Transverse colon (tissue), 4 donors: ENCODE data around the gene DIPK2A. TPM values are rescaled to one million over a fixed set of nuclear protein-coding genes. Genes with fewer than 3 reads are reported as not detected.
A peak's percentile ranks its signal among the peaks of the same experiment; 100 is the strongest.

Experiments used
- DNase-seq: peaks from one replicate; pipeline ENCODE4 v3.0.0-alpha.2; 2019
- H3K27ac ChIP-seq, 4 donors: fragments of 200-600 bp; sonication (generic); 2 replicates each; pipeline ENCODE4 v1.5.1; 2016 to 2018; ENCODE audit warnings: inconsistent platforms in 4 of 4
- H3K27me3 ChIP-seq: fragments of 200-600 bp; sonication (generic); 2 replicates; pipeline ENCODE4 v1.5.1; 2017; ENCODE audit warnings: inconsistent platforms
- H3K36me3 ChIP-seq, 4 donors: fragments of 200-600 bp; sonication (generic); 2 replicates each; pipeline ENCODE4 v1.5.1; 2017 to 2019; ENCODE audit warnings: inconsistent platforms in 4 of 4
- H3K4me1 ChIP-seq, 4 donors: fragments of 200-600 bp; sonication (generic); 2 replicates each; pipeline ENCODE4 v1.5.1; 2017 to 2020; ENCODE audit warnings: inconsistent platforms in 4 of 4
- H3K4me3 ChIP-seq, 4 donors: fragments of 200-600 bp; sonication (generic); 1 replicate in 1 of 4; 2 replicates in 3 of 4; pipeline versions ENCODE4 v1.5.1 to v1.6.1; 2017 to 2019; ENCODE audit warnings: inconsistent platforms in 4 of 4
- H3K9me3 ChIP-seq, 2 donors: fragments of 200-600 bp; sonication (generic); 2 replicates each; pipeline ENCODE4 v1.5.1; 2017 to 2019; ENCODE audit warnings: inconsistent platforms in 2 of 2
- EP300 ChIP-seq: sonication (generic); formaldehyde crosslinking; IDR thresholded peaks from one replicate; pipeline ENCODE4 v1.6.1; 2017; ENCODE audit warnings: antibody characterized with exemption, low read depth
- POLR2A ChIP-seq: fragments of 450-650 bp; IDR thresholded peaks from one replicate; pipeline ENCODE4 v1.6.1; 2016; ENCODE audit warnings: antibody characterized with exemption, mild to moderate bottlenecking, moderate library complexity
- POLR2AphosphoS5 ChIP-seq, 3 donors: sonication (generic); formaldehyde crosslinking; IDR thresholded peaks; one replicate each; pipeline ENCODE4 v1.6.1; 2016; ENCODE audit warnings: antibody characterized with exemption in 3 of 3
- WGBS, 2 donors: methylation state at CpG; one replicate each; pipeline ENCODE4 v1.1.5; 2018; ENCODE audit warnings: low coverage in 1 of 2; 5-methylcytosine and 5-hydroxymethylcytosine counted together
- in situ Hi-C, 4 donors: fragments of 200-750 bp; cut with MboI; loops; one replicate each; pipeline versions ENCODE4 v1.15.0 to v1.15.1; 2017; ENCODE audit warnings: low sequenced_read_pairs in 3 of 4, low pct_ligation_motif_present in 1 of 4, low pct_unique_long_range_greater_than_20kb in 1 of 4
- intact Hi-C: fragments of 100-400 bp; cut with DNase I; formaldehyde crosslinking; loops from one replicate; pipeline ENCODE4 v1.15.1; 2023; ENCODE audit warnings: low total_unique reads
- total RNA-seq, 4 donors: library from RNA; depleted of rRNA; stranded (reverse); fragments of >200 nt; gene quantifications; one replicate each; pipeline ENCODE4 v1.1.0, GENCODE V29; 2016
- TF ChIP-seq, protein P1 (sequence below), 5 experiments: fragments of 200-600 bp in 3 of 5; fragments of 450-650 bp in 2 of 5; sonication (generic) in 3 of 5; IDR thresholded peaks; 1 replicate in 2 of 5; 2 replicates in 3 of 5; pipeline ENCODE4 v1.5.1; 2016 to 2017; ENCODE audit warnings: antibody characterized with exemption in 5 of 5, inconsistent platforms in 3 of 5, mild to moderate bottlenecking in 2 of 5, moderate library complexity in 1 of 5

The DIPK2A gene
- total RNA-seq, 4 donors from 2014 or later, result 10.1 to 28.3 (median 17.0) TPM

GRCh38 chr3:143951351-143951971 lies 20.2 kb upstream of the DIPK2A start:
- no peak overlapping the region for H3K27ac ChIP-seq
- DNase-seq, result no peak
- no peaks in the 10 kb centered on the region for H3K36me3 ChIP-seq
- H3K4me3 ChIP-seq, result no peak overlapping the region
- H3K9me3 ChIP-seq, result no peaks in the 10 kb centered on the region
- H3K4me1 ChIP-seq, result no peaks in the 10 kb centered on the region
- in situ Hi-C loops (loop anchor here in 2 of 4 donors (10.0 to 25.0 kb wide), 2 partner anchors 177 to 189 kb away; no protein-coding TSS in a partner anchor), intact Hi-C loops (no loop called here)
- no peak for TF ChIP-seq POLR2A
- TF ChIP-seq, protein P1, sequence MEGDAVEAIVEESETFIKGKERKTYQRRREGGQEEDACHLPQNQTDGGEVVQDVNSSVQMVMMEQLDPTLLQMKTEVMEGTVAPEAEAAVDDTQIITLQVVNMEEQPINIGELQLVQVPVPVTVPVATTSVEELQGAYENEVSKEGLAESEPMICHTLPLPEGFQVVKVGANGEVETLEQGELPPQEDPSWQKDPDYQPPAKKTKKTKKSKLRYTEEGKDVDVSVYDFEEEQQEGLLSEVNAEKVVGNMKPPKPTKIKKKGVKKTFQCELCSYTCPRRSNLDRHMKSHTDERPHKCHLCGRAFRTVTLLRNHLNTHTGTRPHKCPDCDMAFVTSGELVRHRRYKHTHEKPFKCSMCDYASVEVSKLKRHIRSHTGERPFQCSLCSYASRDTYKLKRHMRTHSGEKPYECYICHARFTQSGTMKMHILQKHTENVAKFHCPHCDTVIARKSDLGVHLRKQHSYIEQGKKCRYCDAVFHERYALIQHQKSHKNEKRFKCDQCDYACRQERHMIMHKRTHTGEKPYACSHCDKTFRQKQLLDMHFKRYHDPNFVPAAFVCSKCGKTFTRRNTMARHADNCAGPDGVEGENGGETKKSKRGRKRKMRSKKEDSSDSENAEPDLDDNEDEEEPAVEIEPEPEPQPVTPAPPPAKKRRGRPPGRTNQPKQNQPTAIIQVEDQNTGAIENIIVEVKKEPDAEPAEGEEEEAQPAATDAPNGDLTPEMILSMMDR (IDR thresholded peaks at IDR 0.05), result peak; percentile 43 to 68 (median 56)
- H3K27me3 ChIP-seq, result no peaks in the 10 kb centered on the region
- WGBS, 2 donors, result 88 to 95% methylated on average over 1 of the region's 1 CpG

GRCh38 chr3:143952569-143953072 lies 19.0 kb upstream of the DIPK2A start:
- no peak overlapping the region for H3K4me3 ChIP-seq
- no peaks in the 10 kb centered on the region for H3K4me1 ChIP-seq
- H3K9me3 ChIP-seq, result no peaks in the 10 kb centered on the region
- no peak overlapping the region for H3K27ac ChIP-seq
- no peak for DNase-seq
- no peaks in the 10 kb centered on the region for H3K36me3 ChIP-seq
- no peaks in the 10 kb centered on the region for H3K27me3 ChIP-seq
- 49 to 67% methylated on average over 3 to 4 of the region's 4 CpGs for WGBS, 2 donors
- TF ChIP-seq POLR2A (no peak), POLR2AphosphoS5 (IDR thresholded peaks at IDR 0.05) (no peak), EP300 (no peak)
- TF ChIP-seq, protein P1 (IDR thresholded peaks at IDR 0.05), result peak in 1 of 5 experiments; percentile 5
- in situ Hi-C loops, result loop anchor here in 2 of 4 donors (10.0 to 25.0 kb wide), 2 partner anchors 178 to 190 kb away; no protein-coding TSS in a partner anchor
- intact Hi-C loops, result no loop called here

GRCh38 chr3:143955113-143955512 lies 16.5 kb upstream of the DIPK2A start:
- intact Hi-C loops, result no loop called here
- no peak for DNase-seq
- no peaks in the 10 kb centered on the region for H3K4me1 ChIP-seq
- in situ Hi-C loops, result loop anchor here in 2 of 4 donors (10.0 to 25.0 kb wide), 2 partner anchors 180 to 193 kb away; no protein-coding TSS in a partner anchor
- no peaks in the 10 kb centered on the region for H3K9me3 ChIP-seq
- H3K27me3 ChIP-seq, result no peaks in the 10 kb centered on the region
- H3K36me3 ChIP-seq, result no peaks in the 10 kb centered on the region
- no peak overlapping the region for H3K27ac ChIP-seq
- TF ChIP-seq EP300 (no peak), POLR2A (no peak), POLR2AphosphoS5 (IDR thresholded peaks at IDR 0.05) (no peak)
- TF ChIP-seq, protein P1 (IDR thresholded peaks at IDR 0.05), result no peak
- H3K4me3 ChIP-seq, result no peak overlapping the region

- WGBS, 2 donors, result 57 to 73% methylated on average over 1 of the region's 1 CpG
- no peaks in the 10 kb centered on the region for H3K4me1 ChIP-seq
- H3K4me3 ChIP-seq, result no peak overlapping the region
- H3K36me3 ChIP-seq, result no peaks in the 10 kb centered on the region
- H3K27me3 ChIP-seq, result no peaks in the 10 kb centered on the region
- in situ Hi-C loops, result loop anchor here in 2 of 4 donors (10.0 to 25.0 kb wide), 2 partner anchors 182 to 195 kb away; no protein-coding TSS in a partner anchor
- TF ChIP-seq, protein P1 (IDR thresholded peaks at IDR 0.05), result no peak
- TF ChIP-seq EP300 (no peak), POLR2A (no peak), POLR2AphosphoS5 (IDR thresholded peaks at IDR 0.05) (no peak)
- no peaks in the 10 kb centered on the region for H3K9me3 ChIP-seq
- H3K27ac ChIP-seq, result no peak overlapping the region
- DNase-seq, result no peak
- intact Hi-C loops, result no loop called here
Measured at GRCh38 chr3:143956838-143957237, 14.8 kb upstream of the DIPK2A start.
